ENCODE measurements around the gene MAGIX. TPM values are rescaled to one million over a fixed set of nuclear protein-coding genes. Genes with fewer than 3 reads are reported as not detected.
"Not testable (repeated sequence)": the region's sequence is repeated elsewhere in the genome, so short reads cannot be mapped to it uniquely, and the experiment has no call there.

The MAGIX gene
- total RNA-seq, 5 donors from 2014 or later (not counting 1 experiment from before 2014, with no cell fraction given), result 0.56 to 1.9 (median 1.6) TPM

- H3K27me3 Mint-ChIP-seq; H3K36me3 ChIP-seq (ENCODE audit: control insufficient read depth in 2 of 2, extremely low read depth in 1 of 2, insufficient read depth in 1 of 2, low read length in 1 of 2); H3K9me3 ChIP-seq; H3K27ac ChIP-seq (ENCODE audit: low read length); ATAC-seq (replicated peaks in 1 of 4); H3K4me3 ChIP-seq (ENCODE audit: control insufficient read depth in 1 of 2, extremely low read depth in 1 of 2, low read length in 1 of 2); POLR2A ChIA-PET; DNase-seq; H3K27me3 ChIP-seq (replicated peaks in 1 of 2; ENCODE audit: control insufficient read depth in 2 of 2, extremely low read depth in 1 of 2, insufficient read depth in 2 of 2, low read length in 1 of 2); H3K4me3 Mint-ChIP-seq; H3K27ac Mint-ChIP-seq; H3K4me1 ChIP-seq (ENCODE audit: control insufficient read depth in 1 of 2, extremely low read depth in 1 of 2, insufficient read depth in 2 of 2, low read length in 2 of 2); H3K36me3 Mint-ChIP-seq; CTCF ChIA-PET; H3K4me1 Mint-ChIP-seq: not testable (repeated sequence)
- WGBS (ENCODE audit: insufficient coverage), result no CpG with 5 or more reads among the region's 7 CpGs
- peaks cover 3 to 14% (median 4%) of the 10 kb centered on the region in 3 donors for H3K9me3 Mint-ChIP-seq
Observed at GRCh38 chrX:49143154-49143553, 19.4 kb upstream of the MAGIX start.

- Mint-ChIP-seq H3K9me3 (no peaks in the 10 kb centered on the region), H3K4me3 (no peak overlapping the region), H3K4me1 (no peaks in the 10 kb centered on the region), H3K27me3 (no peaks in the 10 kb centered on the region), H3K27ac (no peak overlapping the region), H3K36me3 (no peaks in the 10 kb centered on the region)
- ChIA-PET CTCF (no interaction called here), POLR2A (no interaction called here)
- Histone ChIP-seq H3K4me3 (ENCODE audit: control insufficient read depth in 1 of 2, extremely low read depth in 1 of 2, low read length in 1 of 2) (no peak overlapping the region), H3K9me3 (no peaks in the 10 kb centered on the region), H3K27ac (ENCODE audit: low read length) (no peak overlapping the region), H3K27me3 (replicated peaks in 1 of 2; ENCODE audit: control insufficient read depth in 2 of 2, extremely low read depth in 1 of 2, insufficient read depth in 2 of 2, low read length in 1 of 2) (no peaks in the 10 kb centered on the region), H3K4me1 (ENCODE audit: control insufficient read depth in 1 of 2, extremely low read depth in 1 of 2, insufficient read depth in 2 of 2, low read length in 2 of 2) (no peaks in the 10 kb centered on the region), H3K36me3 (ENCODE audit: control insufficient read depth in 2 of 2, extremely low read depth in 1 of 2, insufficient read depth in 1 of 2, low read length in 1 of 2) (no peaks in the 10 kb centered on the region)
- no CpG with 5 or more reads among the region's 8 CpGs for WGBS (ENCODE audit: insufficient coverage)
- ATAC-seq (replicated peaks in 1 of 4) (no peak), DNase-seq (no peak)
Observed at GRCh38 chrX:49147282-49147681, 15.3 kb upstream of the MAGIX start.

- ChIA-PET POLR2A (no interaction called here), CTCF (no interaction called here)
- Mint-ChIP-seq H3K36me3 (no peaks in the 10 kb centered on the region), H3K27me3 (no peaks in the 10 kb centered on the region), H3K9me3 (no peaks in the 10 kb centered on the region), H3K4me1 (no peaks in the 10 kb centered on the region), H3K4me3 (no peak overlapping the region), H3K27ac (no peak overlapping the region)
- no peaks in the 10 kb centered on the region for H3K4me1 ChIP-seq (ENCODE audit: control insufficient read depth in 1 of 2, extremely low read depth in 1 of 2, insufficient read depth in 2 of 2, low read length in 2 of 2)
- DNase-seq, result no peak
- no peak for ATAC-seq (replicated peaks in 1 of 4)
- no peak overlapping the region for H3K4me3 ChIP-seq (ENCODE audit: control insufficient read depth in 1 of 2, extremely low read depth in 1 of 2, low read length in 1 of 2)
- H3K9me3 ChIP-seq, result no peaks in the 10 kb centered on the region
- no peak overlapping the region for H3K27ac ChIP-seq (ENCODE audit: low read length)
- H3K27me3 ChIP-seq (replicated peaks in 1 of 2; ENCODE audit: control insufficient read depth in 2 of 2, extremely low read depth in 1 of 2, insufficient read depth in 2 of 2, low read length in 1 of 2), result no peaks in the 10 kb centered on the region
- no peaks in the 10 kb centered on the region for H3K36me3 ChIP-seq (ENCODE audit: control insufficient read depth in 2 of 2, extremely low read depth in 1 of 2, insufficient read depth in 1 of 2, low read length in 1 of 2)
- WGBS (ENCODE audit: insufficient coverage), result 83% methylated on average over 4 of the region's 13 CpGs
Observed at GRCh38 chrX:49147936-49148335, 14.6 kb upstream of the MAGIX start.

GRCh38 chrX:49148390-49149100, 14.0 kb upstream of the MAGIX start:
- H3K27ac ChIP-seq (ENCODE audit: low read length); H3K27ac Mint-ChIP-seq; CTCF ChIA-PET; H3K9me3 ChIP-seq; H3K4me3 Mint-ChIP-seq; H3K36me3 Mint-ChIP-seq; H3K4me1 Mint-ChIP-seq; H3K27me3 Mint-ChIP-seq; H3K36me3 ChIP-seq (ENCODE audit: control insufficient read depth in 2 of 2, extremely low read depth in 1 of 2, insufficient read depth in 1 of 2, low read length in 1 of 2); ATAC-seq (replicated peaks in 1 of 4); H3K9me3 Mint-ChIP-seq; H3K4me3 ChIP-seq (ENCODE audit: control insufficient read depth in 1 of 2, extremely low read depth in 1 of 2, low read length in 1 of 2); DNase-seq; H3K4me1 ChIP-seq (ENCODE audit: control insufficient read depth in 1 of 2, extremely low read depth in 1 of 2, insufficient read depth in 2 of 2, low read length in 2 of 2); H3K27me3 ChIP-seq (replicated peaks in 1 of 2; ENCODE audit: control insufficient read depth in 2 of 2, extremely low read depth in 1 of 2, insufficient read depth in 2 of 2, low read length in 1 of 2); POLR2A ChIA-PET: not testable (repeated sequence)
- 100% methylated on average over 1 of the region's 21 CpGs for WGBS (ENCODE audit: insufficient coverage)

GRCh38 chrX:49149291-49149690, 13.3 kb upstream of the MAGIX start:
- 100% methylated on average over 2 of the region's 14 CpGs for WGBS (ENCODE audit: insufficient coverage)
- H3K27me3 Mint-ChIP-seq, CTCF ChIA-PET: not testable (repeated sequence)

GRCh38 chrX:49153467-49153866, 9.1 kb upstream of the MAGIX start:
- Mint-ChIP-seq H3K27ac (no peak overlapping the region), H3K27me3 (no peaks in the 10 kb centered on the region), H3K9me3 (no peaks in the 10 kb centered on the region), H3K4me1 (peaks cover 15 to 24% (median 16%) of the 10 kb centered on the region in 3 donors), H3K4me3 (no peak overlapping the region), H3K36me3 (no peaks in the 10 kb centered on the region)
- no peak for ATAC-seq (replicated peaks in 1 of 4)
- CTCF ChIA-PET, result no interaction called here
- POLR2A ChIA-PET, result no interaction called here
- Histone ChIP-seq H3K9me3 (no peaks in the 10 kb centered on the region), H3K4me3 (ENCODE audit: control insufficient read depth in 1 of 2, extremely low read depth in 1 of 2, low read length in 1 of 2) (no peak overlapping the region), H3K27ac (ENCODE audit: low read length) (no peak overlapping the region), H3K27me3 (replicated peaks in 1 of 2; ENCODE audit: control insufficient read depth in 2 of 2, extremely low read depth in 1 of 2, insufficient read depth in 2 of 2, low read length in 1 of 2) (no peaks in the 10 kb centered on the region), H3K4me1 (ENCODE audit: control insufficient read depth in 1 of 2, extremely low read depth in 1 of 2, insufficient read depth in 2 of 2, low read length in 2 of 2) (peaks cover 0 to 18% of the 10 kb centered on the region in 2 experiments), H3K36me3 (ENCODE audit: control insufficient read depth in 2 of 2, extremely low read depth in 1 of 2, insufficient read depth in 1 of 2, low read length in 1 of 2) (no peaks in the 10 kb centered on the region)
- DNase-seq, result no peak
- no CpG with 5 or more reads among the region's 1 CpG for WGBS (ENCODE audit: insufficient coverage)

More at GRCh38 chrX:49149291-49149690, 13.3 kb upstream of the MAGIX start:
- POLR2A ChIA-PET; H3K27me3 ChIP-seq (replicated peaks in 1 of 2; ENCODE audit: control insufficient read depth in 2 of 2, extremely low read depth in 1 of 2, insufficient read depth in 2 of 2, low read length in 1 of 2); H3K9me3 ChIP-seq; H3K4me3 ChIP-seq (ENCODE audit: control insufficient read depth in 1 of 2, extremely low read depth in 1 of 2, low read length in 1 of 2); H3K9me3 Mint-ChIP-seq; H3K27ac ChIP-seq (ENCODE audit: low read length); ATAC-seq (replicated peaks in 1 of 4); H3K4me3 Mint-ChIP-seq; H3K36me3 Mint-ChIP-seq; H3K4me1 ChIP-seq (ENCODE audit: control insufficient read depth in 1 of 2, extremely low read depth in 1 of 2, insufficient read depth in 2 of 2, low read length in 2 of 2); H3K27ac Mint-ChIP-seq; DNase-seq; H3K4me1 Mint-ChIP-seq; H3K36me3 ChIP-seq (ENCODE audit: control insufficient read depth in 2 of 2, extremely low read depth in 1 of 2, insufficient read depth in 1 of 2, low read length in 1 of 2): not testable (repeated sequence)

All from T-cell (primary cell).